HG02981 (cell line): Measurements from ENCODE around the gene FOXF2.
"Not testable (repeated sequence)": the region's sequence is repeated elsewhere in the genome, so short reads cannot be mapped to it uniquely, and the experiment has no call there.

Source experiments
- ATAC-seq: cut with Tn5 transposase; IDR thresholded peaks from one replicate; pipeline ENCODE4 v1.9.1; 2021; ENCODE audit warnings: mild to moderate bottlenecking, moderate library complexity; ENCODE audit not compliant: unreplicated experiment

The FOXF2 gene

GRCh38 chr6:1389369-1390132 is at the start of gene FOXF2:
TSS of gene FOXF2 (plus strand) at chr6:1389576. CDS start at chr6:1389948, 372 bp downstream.
- no peak for ATAC-seq

- no peak for ATAC-seq
Measured at GRCh38 chr6:1346101-1346500, 43.3 kb upstream of the FOXF2 start.

GRCh38 chr6:1346558-1347091 is 42.8 kb upstream of the FOXF2 start:
- ATAC-seq = no peak

GRCh38 chr6:1347161-1347560 is 42.2 kb upstream of the FOXF2 start:
- no peak for ATAC-seq

GRCh38 chr6:1348675-1349074 is 40.7 kb upstream of the FOXF2 start:
- no peak for ATAC-seq

- no peak for ATAC-seq
Measured at GRCh38 chr6:1349655-1350054, 39.7 kb upstream of the FOXF2 start.

GRCh38 chr6:1351381-1352008 is 37.9 kb upstream of the FOXF2 start:
- no peak for ATAC-seq

- not testable (repeated sequence) for ATAC-seq
Measured at GRCh38 chr6:1355068-1355467, 34.3 kb upstream of the FOXF2 start.

- ATAC-seq = not testable (repeated sequence)
Measured at GRCh38 chr6:1361717-1362116, 27.7 kb upstream of the FOXF2 start.

GRCh38 chr6:1362643-1363042 is 26.7 kb upstream of the FOXF2 start:
- ATAC-seq = no peak

GRCh38 chr6:1363298-1363697 is 26.1 kb upstream of the FOXF2 start:
- ATAC-seq = no peak

- ATAC-seq = no peak
Measured at GRCh38 chr6:1363729-1364572, 25.4 kb upstream of the FOXF2 start.

GRCh38 chr6:1364791-1365190 is 24.6 kb upstream of the FOXF2 start:
- no peak for ATAC-seq

- ATAC-seq = no peak
Measured at GRCh38 chr6:1365686-1366085, 23.7 kb upstream of the FOXF2 start.

GRCh38 chr6:1367771-1368170 is 21.6 kb upstream of the FOXF2 start:
- no peak for ATAC-seq

GRCh38 chr6:1368940-1369339 is 20.4 kb upstream of the FOXF2 start:
- ATAC-seq = no peak

GRCh38 chr6:1369695-1370094 is 19.7 kb upstream of the FOXF2 start:
- ATAC-seq = not testable (repeated sequence)

- no peak for ATAC-seq
Measured at GRCh38 chr6:1371933-1372332, 17.4 kb upstream of the FOXF2 start.

- no peak for ATAC-seq
Measured at GRCh38 chr6:1372690-1373089, 16.7 kb upstream of the FOXF2 start.

GRCh38 chr6:1376653-1377052 is 12.7 kb upstream of the FOXF2 start:
- ATAC-seq = no peak

- ATAC-seq = no peak
Measured at GRCh38 chr6:1377526-1377925, 11.8 kb upstream of the FOXF2 start.
